DND-41 (cell line): Measurements from ENCODE around the gene PEX5L.

Experiments used
- ATAC-seq: fragments of 200-7000 bp; cut with Tn5 transposase; 3 replicates; pipeline ENCODE4 v1.9.1; 2021; ENCODE audit warnings: low read depth; ENCODE audit not compliant: insufficient read depth
- DNase-seq: peaks from one replicate; pipeline ENCODE4 v3.0.0-alpha.2; 2020
- H2AFZ ChIP-seq: 2 replicates; pipeline ENCODE4 v1.6.0; 2012; ENCODE audit warnings: low read depth, low read length
- H3K27ac ChIP-seq: 2 replicates; pipeline ENCODE4 v1.5.1; 2012; ENCODE audit warnings: low read length, inconsistent platforms
- H3K27me3 ChIP-seq: fragments of 200-600 bp; sonication (generic); 2 replicates; pipeline ENCODE4 v1.6.0; 2012; ENCODE audit warnings: low read length, mild to moderate bottlenecking, inconsistent platforms; ENCODE audit not compliant: insufficient read depth, poor library complexity
- H3K36me3 ChIP-seq: 2 replicates; pipeline ENCODE4 v1.5.1; 2012; ENCODE audit warnings: low read length, inconsistent platforms; ENCODE audit not compliant: insufficient read depth
- H3K4me1 ChIP-seq: 2 replicates; pipeline ENCODE4 v1.5.1; 2012; ENCODE audit warnings: mild to moderate bottlenecking, low read length; ENCODE audit not compliant: insufficient read depth
- H3K4me2 ChIP-seq: 2 replicates; pipeline ENCODE4 v1.6.0; 2012; ENCODE audit warnings: mild to moderate bottlenecking, moderate library complexity, low read length, inconsistent platforms; ENCODE audit not compliant: insufficient read depth
- H3K4me3 ChIP-seq, 2 experiments: fragments of 200-600 bp in 1 of 2; shearing (Covaris generic) in 1 of 2; 2 replicates each; pipeline ENCODE4 v1.5.1; 2012 to 2016; ENCODE audit warnings: inconsistent platforms in 2 of 2, low read length in 2 of 2, mild to moderate bottlenecking in 2 of 2, low read depth in 1 of 2, moderate library complexity in 1 of 2
- H3K79me2 ChIP-seq: 2 replicates; pipeline ENCODE4 v1.6.0; 2012; ENCODE audit warnings: low read length, inconsistent platforms; ENCODE audit not compliant: insufficient read depth
- H3K9ac ChIP-seq: 2 replicates; pipeline ENCODE4 v1.6.0; 2012; ENCODE audit warnings: low read depth, mild to moderate bottlenecking, inconsistent platforms, low read length, moderate library complexity
- H3K9me3 ChIP-seq: 2 replicates; pipeline ENCODE4 v1.5.1; 2012; ENCODE audit warnings: low read length, moderate library complexity, mild to moderate bottlenecking, inconsistent platforms; ENCODE audit not compliant: insufficient read depth, severe bottlenecking
- H4K20me1 ChIP-seq: 2 replicates; pipeline ENCODE4 v1.6.0; 2012; ENCODE audit warnings: low read length; ENCODE audit not compliant: insufficient read depth
- EZH2 ChIP-seq: IDR thresholded peaks from 3 replicates; pipeline ENCODE4 v1.6.1; 2012; ENCODE audit warnings: borderline replicate concordance, low read depth, mild to moderate bottlenecking, moderate library complexity, low read length, inconsistent platforms; ENCODE audit not compliant: severe bottlenecking
- TF ChIP-seq, protein P1 (sequence below): IDR thresholded peaks from 2 replicates; pipeline ENCODE4 v1.5.1; 2012; ENCODE audit warnings: borderline replicate concordance, low read length, moderate library complexity, mild to moderate bottlenecking; ENCODE audit not compliant: poor library complexity, severe bottlenecking; ENCODE audit errors: extremely low read depth

The PEX5L gene

DNA sequence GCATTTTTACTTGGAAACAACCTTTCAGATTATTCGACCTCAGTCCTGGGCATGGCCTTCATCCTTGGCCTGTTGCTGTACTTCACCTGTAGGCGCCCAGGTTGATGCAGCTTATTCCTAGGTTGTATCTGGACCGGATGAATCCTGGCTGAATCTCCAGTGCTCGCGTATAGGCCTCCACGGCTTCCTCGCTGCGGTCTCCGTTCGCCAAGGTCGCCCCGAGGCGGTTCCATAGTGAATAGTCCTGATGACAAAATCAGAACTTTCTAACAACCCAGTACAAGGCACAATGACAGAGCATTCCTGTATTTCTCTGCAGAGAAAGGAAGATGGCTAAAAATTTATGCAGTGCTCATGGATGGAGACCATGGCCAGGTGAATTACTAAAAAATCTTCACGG, 229.1 kb downstream of the PEX5L start:
- no peaks in the 10 kb centered on the region for H3K9me3 ChIP-seq
- no peak overlapping the region for H3K27ac ChIP-seq

DNA sequence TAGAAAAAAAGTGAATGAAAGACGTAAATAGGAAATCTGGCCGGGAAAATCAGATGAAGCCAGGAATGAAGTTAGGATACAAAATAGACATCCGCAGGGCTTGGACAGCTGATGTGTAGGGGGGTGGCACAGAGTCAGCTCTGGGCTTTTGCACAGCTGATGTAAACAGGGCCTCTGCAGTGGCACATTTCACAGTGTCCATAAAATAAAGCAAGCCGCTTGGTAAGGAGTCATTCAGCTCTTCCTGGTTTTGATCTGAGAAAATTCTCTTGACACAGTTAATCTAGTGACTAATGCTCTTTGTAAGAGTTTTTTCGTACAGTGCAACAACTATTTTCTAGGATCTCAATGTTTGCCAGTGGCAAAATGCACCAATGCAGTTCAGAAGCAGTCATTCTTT, 230.6 kb downstream of the PEX5L start:
- no peaks in the 10 kb centered on the region for H4K20me1 ChIP-seq
- H3K27ac ChIP-seq = no peak overlapping the region
- no peak for TF ChIP-seq EZH2
- TF ChIP-seq, protein P1, sequence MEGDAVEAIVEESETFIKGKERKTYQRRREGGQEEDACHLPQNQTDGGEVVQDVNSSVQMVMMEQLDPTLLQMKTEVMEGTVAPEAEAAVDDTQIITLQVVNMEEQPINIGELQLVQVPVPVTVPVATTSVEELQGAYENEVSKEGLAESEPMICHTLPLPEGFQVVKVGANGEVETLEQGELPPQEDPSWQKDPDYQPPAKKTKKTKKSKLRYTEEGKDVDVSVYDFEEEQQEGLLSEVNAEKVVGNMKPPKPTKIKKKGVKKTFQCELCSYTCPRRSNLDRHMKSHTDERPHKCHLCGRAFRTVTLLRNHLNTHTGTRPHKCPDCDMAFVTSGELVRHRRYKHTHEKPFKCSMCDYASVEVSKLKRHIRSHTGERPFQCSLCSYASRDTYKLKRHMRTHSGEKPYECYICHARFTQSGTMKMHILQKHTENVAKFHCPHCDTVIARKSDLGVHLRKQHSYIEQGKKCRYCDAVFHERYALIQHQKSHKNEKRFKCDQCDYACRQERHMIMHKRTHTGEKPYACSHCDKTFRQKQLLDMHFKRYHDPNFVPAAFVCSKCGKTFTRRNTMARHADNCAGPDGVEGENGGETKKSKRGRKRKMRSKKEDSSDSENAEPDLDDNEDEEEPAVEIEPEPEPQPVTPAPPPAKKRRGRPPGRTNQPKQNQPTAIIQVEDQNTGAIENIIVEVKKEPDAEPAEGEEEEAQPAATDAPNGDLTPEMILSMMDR = no peak
- no peak for DNase-seq
- H3K4me1 ChIP-seq = no peaks in the 10 kb centered on the region
- H3K4me3 ChIP-seq = no peak overlapping the region
- H3K79me2 ChIP-seq = no peaks in the 10 kb centered on the region
- H3K36me3 ChIP-seq = peaks cover 76% of the 10 kb centered on the region
- ATAC-seq = no peak
- no peak overlapping the region for H3K4me2 ChIP-seq
- no peaks in the 10 kb centered on the region for H3K27me3 ChIP-seq
- no peaks in the 10 kb centered on the region for H3K9me3 ChIP-seq
- H2AFZ ChIP-seq = no peak overlapping the region
- no peak overlapping the region for H3K9ac ChIP-seq

More for the DNA sequence above, 229.1 kb downstream of the PEX5L start:
- TF ChIP-seq, protein P1 = no peak
- no peak for TF ChIP-seq EZH2
- Histone ChIP-seq H4K20me1 (no peaks in the 10 kb centered on the region), H3K36me3 (peaks cover 75% of the 10 kb centered on the region), H3K4me2 (no peak overlapping the region), H2AFZ (no peak overlapping the region), H3K4me1 (no peaks in the 10 kb centered on the region), H3K9ac (no peak overlapping the region), H3K79me2 (no peaks in the 10 kb centered on the region), H3K4me3 (no peak overlapping the region), H3K27me3 (no peaks in the 10 kb centered on the region)
- DNase-seq (no peak), ATAC-seq (no peak)

DNA sequence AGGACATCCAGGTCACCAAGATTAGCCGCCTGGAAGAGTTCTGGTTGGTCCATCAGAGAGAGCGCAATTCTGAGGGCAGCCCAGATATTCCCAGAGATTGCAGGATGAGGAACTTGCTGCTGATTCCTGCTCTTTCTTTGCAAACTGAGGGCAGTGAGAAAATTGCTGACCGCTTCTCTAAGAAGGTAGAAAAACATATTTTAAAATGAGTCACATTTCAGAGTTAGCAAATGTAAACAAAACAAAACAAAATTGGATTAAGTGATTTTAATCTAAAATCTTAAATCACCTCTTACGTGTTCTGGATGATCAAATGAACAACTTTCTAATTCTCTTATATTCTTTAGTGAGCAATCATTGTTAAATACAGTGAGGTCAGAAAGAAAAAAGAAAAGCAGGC, 234.9 kb downstream of the PEX5L start:
- peaks cover 60% of the 10 kb centered on the region for H3K36me3 ChIP-seq
- no peak overlapping the region for H3K27ac ChIP-seq
- H3K4me2 ChIP-seq = no peak overlapping the region
- DNase-seq (no peak), ATAC-seq (no peak)
- no peaks in the 10 kb centered on the region for H3K4me1 ChIP-seq
- H2AFZ ChIP-seq = no peak overlapping the region
- no peaks in the 10 kb centered on the region for H3K79me2 ChIP-seq
- no peaks in the 10 kb centered on the region for H3K27me3 ChIP-seq
- no peaks in the 10 kb centered on the region for H3K9me3 ChIP-seq
- no peak overlapping the region for H3K4me3 ChIP-seq
- no peak overlapping the region for H3K9ac ChIP-seq
- TF ChIP-seq, protein P1 = no peak
- TF ChIP-seq EZH2 = no peak
- no peaks in the 10 kb centered on the region for H4K20me1 ChIP-seq

DNA sequence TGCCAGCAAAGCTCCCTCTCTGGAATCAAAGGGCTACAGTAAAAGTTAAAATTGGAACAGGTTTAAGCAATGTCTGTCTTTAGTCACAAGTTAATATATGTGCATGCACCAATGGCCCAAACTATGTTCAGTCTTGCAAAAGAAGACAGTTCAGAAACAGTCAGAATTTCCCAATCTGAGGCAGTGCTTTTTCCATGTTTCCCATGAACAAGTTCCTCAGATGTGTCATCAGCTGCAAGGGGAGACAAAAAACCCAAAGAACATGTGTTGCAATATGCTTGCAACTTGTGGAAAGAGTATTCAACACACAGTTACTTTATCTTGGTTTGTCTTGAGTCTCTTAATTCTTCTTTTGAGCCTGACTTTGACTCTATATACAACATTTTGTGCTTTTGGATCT, 235.5 kb downstream of the PEX5L start:
- Histone ChIP-seq H2AFZ (no peak overlapping the region), H3K4me1 (no peaks in the 10 kb centered on the region), H3K4me2 (no peak overlapping the region), H4K20me1 (no peaks in the 10 kb centered on the region), H3K4me3 (no peak overlapping the region), H3K36me3 (peaks cover 56% of the 10 kb centered on the region), H3K79me2 (no peaks in the 10 kb centered on the region), H3K9me3 (no peaks in the 10 kb centered on the region), H3K9ac (no peak overlapping the region), H3K27ac (no peak overlapping the region), H3K27me3 (no peaks in the 10 kb centered on the region)
- ATAC-seq (no peak), DNase-seq (no peak)
- TF ChIP-seq, protein P1 = no peak
- no peak for TF ChIP-seq EZH2
